ENCODE data around the gene MACROH2A2.

DNA sequence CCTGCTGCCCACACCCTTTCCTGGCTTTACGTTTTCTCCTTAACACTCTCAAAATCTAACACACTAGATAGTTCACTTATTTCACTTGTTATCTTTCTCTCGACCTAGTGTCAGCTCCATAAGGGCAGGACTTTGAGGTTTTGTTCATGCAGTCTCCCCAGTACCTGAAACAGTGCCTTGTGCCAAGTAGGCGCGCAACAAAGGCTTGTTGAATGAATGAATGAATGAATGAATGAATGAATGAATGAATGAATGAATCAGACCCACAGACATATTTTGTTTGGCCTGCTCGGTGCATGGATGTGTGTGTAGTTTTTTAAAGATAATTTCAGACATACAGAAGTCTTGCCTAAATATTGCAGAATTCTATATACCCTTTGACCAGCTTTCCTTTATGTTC is 87.7 kb downstream of the MACROH2A2 start:
- TF ChIP-seq SAP30 (IDR thresholded peaks at IDR 0.05; ENCODE audit: insufficient read depth, insufficient replicate concordance, low read length) (no peak), PHF8 (conservative IDR thresholded peaks at IDR 0.05; ENCODE audit: low read depth, low read length) (no peak), POLR2A (IDR thresholded peaks at IDR 0.05; ENCODE audit: control extremely low read depth in 1 of 2, low read depth in 2 of 2, low read length in 2 of 2) (no peak), SP1 (IDR thresholded peaks at IDR 0.05; ENCODE audit: low read depth, low read length) (no peak), EZH2 (IDR thresholded peaks at IDR 0.05; ENCODE audit: low read depth, low read length, severe bottlenecking) (no peak), RNF2 (IDR thresholded peaks at IDR 0.05; ENCODE audit: borderline replicate concordance, low read depth, low read length, missing control alignments, poor library complexity, severe bottlenecking) (no peak), TAF1 (IDR thresholded peaks at IDR 0.05; ENCODE audit: low read depth, low read length) (no peak), POLR2AphosphoS5 (IDR thresholded peaks at IDR 0.05; ENCODE audit: low read depth, low read length) (no peak), RXRA (IDR thresholded peaks at IDR 0.05; ENCODE audit: insufficient read depth, low read depth, low read length) (no peak), EP300 (IDR thresholded peaks at IDR 0.05; ENCODE audit: borderline replicate concordance in 1 of 2, low read depth in 2 of 2, low read length in 2 of 2) (no peak)
- TF ChIP-seq, protein P1, sequence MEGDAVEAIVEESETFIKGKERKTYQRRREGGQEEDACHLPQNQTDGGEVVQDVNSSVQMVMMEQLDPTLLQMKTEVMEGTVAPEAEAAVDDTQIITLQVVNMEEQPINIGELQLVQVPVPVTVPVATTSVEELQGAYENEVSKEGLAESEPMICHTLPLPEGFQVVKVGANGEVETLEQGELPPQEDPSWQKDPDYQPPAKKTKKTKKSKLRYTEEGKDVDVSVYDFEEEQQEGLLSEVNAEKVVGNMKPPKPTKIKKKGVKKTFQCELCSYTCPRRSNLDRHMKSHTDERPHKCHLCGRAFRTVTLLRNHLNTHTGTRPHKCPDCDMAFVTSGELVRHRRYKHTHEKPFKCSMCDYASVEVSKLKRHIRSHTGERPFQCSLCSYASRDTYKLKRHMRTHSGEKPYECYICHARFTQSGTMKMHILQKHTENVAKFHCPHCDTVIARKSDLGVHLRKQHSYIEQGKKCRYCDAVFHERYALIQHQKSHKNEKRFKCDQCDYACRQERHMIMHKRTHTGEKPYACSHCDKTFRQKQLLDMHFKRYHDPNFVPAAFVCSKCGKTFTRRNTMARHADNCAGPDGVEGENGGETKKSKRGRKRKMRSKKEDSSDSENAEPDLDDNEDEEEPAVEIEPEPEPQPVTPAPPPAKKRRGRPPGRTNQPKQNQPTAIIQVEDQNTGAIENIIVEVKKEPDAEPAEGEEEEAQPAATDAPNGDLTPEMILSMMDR (IDR thresholded peaks at IDR 0.05; ENCODE audit: control extremely low read depth in 1 of 3, insufficient read depth in 1 of 3, low read depth in 1 of 3, low read length in 3 of 3): no peak
